Testis (tissue), 2 donors: ENCODE data around the gene INTS13.

Experiments used
- CTCF ChIP-seq, 3 experiments: fragments of 450-650 bp in 2 of 3; fragments of 200-600 bp in 1 of 3; sonication (generic) in 1 of 3; IDR thresholded peaks; one replicate each; pipeline ENCODE4 v1.5.1; 2016 to 2019; ENCODE audit warnings: antibody characterized with exemption in 3 of 3, mild to moderate bottlenecking in 2 of 3, moderate library complexity in 1 of 3
- POLR2A ChIP-seq: fragments of 450-650 bp; IDR thresholded peaks from one replicate; pipeline ENCODE4 v1.6.1; 2017; ENCODE audit warnings: antibody characterized with exemption, mild to moderate bottlenecking, moderate library complexity

- TF ChIP-seq CTCF (IDR thresholded peaks at IDR 0.05) (no peak), POLR2A (no peak)
These were observed 65.2 kb downstream of the INTS13 start for GRCh38 chr12:26872625-26873024.
